ENCODE measurements around the gene FTO. TPM values are rescaled to one million over a fixed set of nuclear protein-coding genes. Genes with fewer than 3 reads are reported as not detected.

Gene FTO
- total and polyA plus RNA-seq, 2 of the 8 experiments (the other 6 are each of a cell fraction or from before 2014, with no cell fraction given) = 34.5 to 59.8 TPM

GRCh38 chr16:54040480-54040879 lies 336.5 kb downstream of the FTO start:
- Histone ChIP-seq H3K36me3 (ENCODE audit: control insufficient read depth in 2 of 4, insufficient read depth in 4 of 4, low read length in 3 of 4) (no peaks in the 10 kb centered on the region; a peak in 1 of 8 replicates), H4K20me1 (replicated peaks in 1 of 2; ENCODE audit: control insufficient read depth in 1 of 2, insufficient read depth in 2 of 2, low read length in 2 of 2) (no peaks in the 10 kb centered on the region), H3K4me2 (ENCODE audit: insufficient read depth in 1 of 2, low read depth in 2 of 2, low read length in 2 of 2) (no peak overlapping the region), H3K23me2 (ENCODE audit: low read depth, low read length) (no peaks in the 10 kb centered on the region), H2BK5ac (ENCODE audit: low read depth, low read length) (no peak overlapping the region), H2BK20ac (ENCODE audit: low read length) (no peak overlapping the region), H2BK12ac (ENCODE audit: low read depth, low read length) (no peak overlapping the region), H3K23ac (ENCODE audit: insufficient read length) (no peak overlapping the region), H3K27ac (ENCODE audit: low read depth, low read length) (no peak overlapping the region), H3K14ac (ENCODE audit: insufficient read length) (no peak overlapping the region), H4K5ac (ENCODE audit: insufficient read length, low read depth, low read length) (no peak overlapping the region), H4K91ac (replicated peaks; ENCODE audit: insufficient read length, low read length) (no peak overlapping the region), H4K8ac (ENCODE audit: extremely low read depth, insufficient read depth, low read length) (no peak overlapping the region), H2BK15ac (ENCODE audit: low read length) (no peak overlapping the region), H3K4ac (replicated peaks; ENCODE audit: insufficient read length, low read depth, low read length) (no peak overlapping the region), H3K4me1 (replicated peaks in 1 of 4; ENCODE audit: control insufficient read depth in 3 of 4, insufficient read depth in 4 of 4, low read length in 3 of 4) (no peaks in the 10 kb centered on the region), H3K9ac (replicated peaks in 1 of 4; ENCODE audit: extremely low read depth in 1 of 4, low read depth in 3 of 4, low read length in 3 of 4) (no peak overlapping the region), H3K79me1 (ENCODE audit: low read depth, low read length) (no peaks in the 10 kb centered on the region), H3K79me2 (ENCODE audit: control insufficient read depth in 1 of 2, insufficient read depth in 2 of 2, low read length in 2 of 2) (no peaks in the 10 kb centered on the region), H3K18ac (ENCODE audit: extremely low read depth, low read length) (no peak overlapping the region), H3K56ac (replicated peaks; ENCODE audit: insufficient read length, low read depth, low read length) (no peak overlapping the region), H2AK5ac (ENCODE audit: low read depth, low read length) (no peak overlapping the region), H2BK120ac (replicated peaks; ENCODE audit: low read depth, low read length) (no peak overlapping the region), H3K9me3 (ENCODE audit: insufficient read depth in 2 of 2, low read depth in 1 of 2, low read length in 1 of 2) (0 out of 4 replicates have a peak, but pooled peaks cover 0 to 3% of the 10 kb centered on the region in 2 experiments), H2AFZ (ENCODE audit: low read length) (no peak overlapping the region), H3K27me3 (replicated peaks in 1 of 4; ENCODE audit: control insufficient read depth in 3 of 4, extremely low read depth in 1 of 4, insufficient read depth in 3 of 4, low read length in 3 of 4) (no peaks in the 10 kb centered on the region; a peak in 1 of 7 replicates), H3K4me3 (ENCODE audit: extremely low read depth in 1 of 4, insufficient read depth in 2 of 4, low read depth in 3 of 4, low read length in 4 of 4) (no peak overlapping the region)
- no peak for TF ChIP-seq SRF (IDR thresholded peaks at IDR 0.05; ENCODE audit: low read depth, low read length)
- TF ChIP-seq CBX5 (IDR thresholded peaks at IDR 0.05; ENCODE audit: low read depth, low read length) = no peak
- TF ChIP-seq EZH2 (IDR thresholded peaks at IDR 0.05; ENCODE audit: low read depth, low read length, severe bottlenecking) = no peak
- TF ChIP-seq YY1 (IDR thresholded peaks at IDR 0.05; ENCODE audit: low read depth, low read length) = no peak
- TF ChIP-seq HDAC2 (IDR thresholded peaks at IDR 0.05; ENCODE audit: borderline replicate concordance in 1 of 2, low read depth in 2 of 2, low read length in 2 of 2) = no peak
- no peak for DNase-seq (ENCODE audit: low read depth in 1 of 2, low spot score in 2 of 2)
- CTCF ChIA-PET (ENCODE audit: partially characterized antibody) = no interaction called here
- no peak for FAIRE-seq
- POLR2A ChIA-PET (ENCODE audit: partially characterized antibody) = no interaction called here
- 89 to 100% methylated on average over 1 to 5 of the region's 5 CpGs for WGBS, 2 experiments (ENCODE audit: extremely low coverage in 1 of 2, insufficient coverage in 1 of 2, insufficient read length in 1 of 2, insufficient replicate concordance in 2 of 2, low coverage in 1 of 2, low lambda C conversion rate in 2 of 2, missing lambda C conversion rate in 1 of 2)

All from H1 (cell line).